Ectodermal cell (in vitro differentiated cells): ENCODE data around the gene ZNF778. TPM values are rescaled to one million over a fixed set of nuclear protein-coding genes. Genes with fewer than 3 reads are reported as not detected.

Experiments used
- H3K27ac ChIP-seq: 2 replicates; pipeline ENCODE4 v1.7.0; 2013; ENCODE audit warnings: mild to moderate bottlenecking, low read depth, low read length; ENCODE audit not compliant: insufficient read depth, poor library complexity, severe bottlenecking
- H3K27me3 ChIP-seq: 2 replicates; pipeline ENCODE4 v1.7.0; 2013; ENCODE audit warnings: mild to moderate bottlenecking, low read length; ENCODE audit not compliant: insufficient read depth, control insufficient read depth, poor library complexity, severe bottlenecking
- H3K36me3 ChIP-seq: one replicate; pipeline ENCODE4 v1.7.0; 2013; ENCODE audit warnings: low read length; ENCODE audit not compliant: control insufficient read depth, insufficient read depth
- H3K4me1 ChIP-seq: one replicate; pipeline ENCODE4 v1.7.0; 2013; ENCODE audit warnings: low read length; ENCODE audit not compliant: control insufficient read depth, insufficient read depth
- H3K4me3 ChIP-seq: 2 replicates; pipeline ENCODE4 v1.7.0; 2013; ENCODE audit warnings: low read depth, low read length, control low read depth; ENCODE audit not compliant: insufficient read depth
- H3K9me3 ChIP-seq: 2 replicates; pipeline ENCODE4 v1.7.0; 2013; ENCODE audit warnings: mild to moderate bottlenecking, low read length, moderate library complexity; ENCODE audit not compliant: control insufficient read depth
- WGBS, 2 experiments: methylation state at CpG; one replicate each; pipeline ENCODE4 v1.1.7; 2013; ENCODE audit warnings: missing lambda C conversion rate in 2 of 2; 5-methylcytosine and 5-hydroxymethylcytosine counted together
- polyA plus RNA-seq, 4 experiments: library from polyadenylated mRNA; stranded (reverse); fragments of 50-300 nt; gene quantifications; one replicate each; pipeline ENCODE4 v1.2.3, GENCODE V29; 2013

The ZNF778 gene
- polyA plus RNA-seq (2013, experiment 1 of 4), result 20.4 TPM
- 25.5 TPM for polyA plus RNA-seq (2013, experiment 2 of 4)
- polyA plus RNA-seq (2013, experiment 3 of 4), result 13.5 TPM
- polyA plus RNA-seq (2013, experiment 4 of 4), result 20.3 TPM

GRCh38 chr16:89217388-89218191 is at the start of gene ZNF778:
Gene ZNF778 (plus strand): TSS chr16:89217703. CDS start chr16:89221128, 3,425 bp downstream.
- peaks cover 6% of the 10 kb centered on the region for H3K36me3 ChIP-seq

GRCh38 chr16:89168381-89169189 is 48.9 kb upstream of the ZNF778 start:
- 86% methylated on average over 19 to 23 of the region's 23 CpGs for WGBS, 2 experiments
- Histone ChIP-seq H3K9me3 (no peaks in the 10 kb centered on the region), H3K27me3 (peaks cover 33% of the 10 kb centered on the region), H3K4me3 (no peak overlapping the region), H3K27ac (no peak overlapping the region), H3K36me3 (no peaks in the 10 kb centered on the region), H3K4me1 (peaks cover 29% of the 10 kb centered on the region)

More at GRCh38 chr16:89217388-89218191, at the start of gene ZNF778:
- no peaks in the 10 kb centered on the region for H3K4me1 ChIP-seq
- no peaks in the 10 kb centered on the region for H3K9me3 ChIP-seq
- H3K4me3 ChIP-seq, result peak within 1 kb of the TSS; percentile 80
- H3K27me3 ChIP-seq, result no peaks in the 10 kb centered on the region
- peak within 1 kb of the TSS; percentile 38 for H3K27ac ChIP-seq
- WGBS, 2 experiments, result 0% methylated on average over 91 of the region's 91 CpGs

GRCh38 chr16:89169778-89170177 is 47.7 kb upstream of the ZNF778 start:
- Histone ChIP-seq H3K36me3 (no peaks in the 10 kb centered on the region), H3K9me3 (no peaks in the 10 kb centered on the region), H3K27ac (no peak overlapping the region), H3K27me3 (peaks cover 33% of the 10 kb centered on the region), H3K4me3 (no peak overlapping the region), H3K4me1 (peaks cover 38% of the 10 kb centered on the region)
- WGBS, 2 experiments, result 88 to 91% methylated on average over 14 of the region's 14 CpGs

GRCh38 chr16:89170346-89171215 is 46.9 kb upstream of the ZNF778 start:
- WGBS, 2 experiments, result 28 to 29% methylated on average over 34 of the region's 34 CpGs
- H3K36me3 ChIP-seq, result no peaks in the 10 kb centered on the region
- no peak overlapping the region for H3K4me3 ChIP-seq
- H3K4me1 ChIP-seq, result peaks cover 37% of the 10 kb centered on the region
- H3K27me3 ChIP-seq, result peaks cover 33% of the 10 kb centered on the region
- no peaks in the 10 kb centered on the region for H3K9me3 ChIP-seq
- no peak overlapping the region for H3K27ac ChIP-seq

- no peak within 1 kb of the TSS for H3K27ac ChIP-seq
- H3K27me3 ChIP-seq, result peaks cover 33% of the 10 kb centered on the region
- H3K4me1 ChIP-seq, result peaks cover 36% of the 10 kb centered on the region
- 7% methylated on average over 68 of the region's 74 CpGs for WGBS, 2 experiments
- peak within 1 kb of the TSS; percentile 22 for H3K4me3 ChIP-seq
- H3K9me3 ChIP-seq, result no peaks in the 10 kb centered on the region
- H3K36me3 ChIP-seq, result no peaks in the 10 kb centered on the region
These were observed 46.0 kb upstream of the ZNF778 start, which contains the start of gene CDH15 for GRCh38 chr16:89171216-89172170. Gene CDH15 (plus strand): TSS chr16:89171748. CDS start chr16:89171832, 84 bp downstream.

- Histone ChIP-seq H3K4me3 (no peak overlapping the region), H3K4me1 (peaks cover 34% of the 10 kb centered on the region), H3K27me3 (peaks cover 33% of the 10 kb centered on the region), H3K36me3 (no peaks in the 10 kb centered on the region), H3K27ac (no peak overlapping the region), H3K9me3 (no peaks in the 10 kb centered on the region)
- 79 to 83% methylated on average over 11 of the region's 11 CpGs for WGBS, 2 experiments
These were observed 45.4 kb upstream of the ZNF778 start for GRCh38 chr16:89172171-89172527.

GRCh38 chr16:89172528-89173173 is 44.9 kb upstream of the ZNF778 start:
- no peak overlapping the region for H3K27ac ChIP-seq
- no peak overlapping the region for H3K4me3 ChIP-seq
- H3K36me3 ChIP-seq, result no peaks in the 10 kb centered on the region
- H3K4me1 ChIP-seq, result peaks cover 33% of the 10 kb centered on the region
- H3K9me3 ChIP-seq, result no peaks in the 10 kb centered on the region
- WGBS, 2 experiments, result 76 to 79% methylated on average over 13 of the region's 13 CpGs
- peaks cover 33% of the 10 kb centered on the region for H3K27me3 ChIP-seq

GRCh38 chr16:89173174-89173921 is 44.2 kb upstream of the ZNF778 start:
- Histone ChIP-seq H3K27me3 (peaks cover 30% of the 10 kb centered on the region), H3K9me3 (no peaks in the 10 kb centered on the region), H3K27ac (no peak overlapping the region), H3K4me3 (no peak overlapping the region), H3K36me3 (no peaks in the 10 kb centered on the region), H3K4me1 (peaks cover 33% of the 10 kb centered on the region)
- WGBS, 2 experiments, result 50 to 55% methylated on average over 9 to 11 of the region's 11 CpGs
